NCI-H345 (cell line): ENCODE data around the gene TPRG1.

ENCODE experiments used
- DNase-seq: peaks from one replicate; lab custom pipeline; 2025; lab: John Stamatoyannopoulos, UW

TPRG1 gene

GRCh38 chr3:189282741-189283140, 111.0 kb downstream of the TPRG1 start:
- DNase-seq = no peak

- no peak for DNase-seq
Observed at GRCh38 chr3:189286188-189286587, 114.4 kb downstream of the TPRG1 start.

- no peak for DNase-seq
Observed at GRCh38 chr3:189286916-189287315, 115.1 kb downstream of the TPRG1 start.

- no peak for DNase-seq
Observed at GRCh38 chr3:189288348-189289235, 116.8 kb downstream of the TPRG1 start.

- no peak for DNase-seq
Observed at GRCh38 chr3:189289251-189289650, 117.5 kb downstream of the TPRG1 start.

- no peak for DNase-seq
Observed at GRCh38 chr3:189292667-189293484, 121.1 kb downstream of the TPRG1 start.

- no peak for DNase-seq
Observed at GRCh38 chr3:189294649-189295048, 122.9 kb downstream of the TPRG1 start.

GRCh38 chr3:189295089-189295488, 123.3 kb downstream of the TPRG1 start:
- no peak for DNase-seq

GRCh38 chr3:189297932-189298331, 126.2 kb downstream of the TPRG1 start:
- no peak for DNase-seq

- DNase-seq = no peak
Observed at GRCh38 chr3:189298469-189299375, 127.0 kb downstream of the TPRG1 start.

GRCh38 chr3:189300345-189300744, 128.6 kb downstream of the TPRG1 start:
- no peak for DNase-seq

GRCh38 chr3:189301479-189301878, 129.7 kb downstream of the TPRG1 start:
- no peak for DNase-seq

GRCh38 chr3:189303584-189303983, 131.8 kb downstream of the TPRG1 start:
- no peak for DNase-seq

GRCh38 chr3:189304465-189305351, 132.9 kb downstream of the TPRG1 start:
- DNase-seq = peak; percentile 97

- no peak for DNase-seq
Observed at GRCh38 chr3:189305412-189305811, 133.6 kb downstream of the TPRG1 start.

- no peak for DNase-seq
Observed at GRCh38 chr3:189307963-189308362, 136.2 kb downstream of the TPRG1 start.

- no peak for DNase-seq
Observed at GRCh38 chr3:189308608-189309007, 136.8 kb downstream of the TPRG1 start.

- DNase-seq = no peak
Observed at GRCh38 chr3:189309400-189309975, 137.7 kb downstream of the TPRG1 start.

GRCh38 chr3:189311521-189311920, 139.8 kb downstream of the TPRG1 start:
- no peak for DNase-seq

GRCh38 chr3:189312866-189313265, 141.1 kb downstream of the TPRG1 start:
- no peak for DNase-seq
